GM23338 (cell line): ENCODE results near the gene ZFX.

Experiments
- CREB1 ChIP-seq: fragments of 250-450 bp; sonication (Bioruptor Pico); IDR thresholded peaks from 2 replicates; pipeline ENCODE4 v1.5.0; 2020; ENCODE audit warnings: low read depth, mild to moderate bottlenecking, moderate library complexity
- CTCF ChIP-seq, 2 experiments: fragments of 200-600 bp in 1 of 2; sonication (generic) in 1 of 2; conservative IDR thresholded peaks; 2 replicates each; pipeline versions ENCODE4 v1.5.1 to v1.6.1; 2016 to 2017; ENCODE audit warnings: antibody characterized with exemption in 2 of 2, low read depth in 2 of 2, mild to moderate bottlenecking in 2 of 2, moderate library complexity in 1 of 2
- EZH2 ChIP-seq: fragments of 200-600 bp; sonication (generic); IDR thresholded peaks from one replicate; pipeline ENCODE4 v1.8.0; 2017; ENCODE audit warnings: antibody characterized with exemption, mild to moderate bottlenecking, low read depth; ENCODE audit not compliant: unreplicated experiment
- EZH2phosphoT487 ChIP-seq: fragments of 200-600 bp; sonication (generic); IDR thresholded peaks from one replicate; pipeline ENCODE4 v1.8.1; 2018; ENCODE audit warnings: antibody characterized with exemption; ENCODE audit not compliant: unreplicated experiment
- JUNB ChIP-seq: IDR thresholded peaks from one replicate; pipeline ENCODE4 v1.6.1; 2016; ENCODE audit warnings: antibody characterized with exemption; ENCODE audit not compliant: unreplicated experiment
- POLR2AphosphoS5 ChIP-seq: IDR thresholded peaks from 2 replicates; pipeline ENCODE4 v1.6.1; 2016; ENCODE audit warnings: antibody characterized with exemption, low read depth
- ZNF114 ChIP-seq: fragments of 250-450 bp; sonication (Bioruptor Pico); IDR thresholded peaks from 2 replicates; pipeline ENCODE4 v1.5.0; 2020; ENCODE audit warnings: mild to moderate bottlenecking, moderate library complexity

DNA sequence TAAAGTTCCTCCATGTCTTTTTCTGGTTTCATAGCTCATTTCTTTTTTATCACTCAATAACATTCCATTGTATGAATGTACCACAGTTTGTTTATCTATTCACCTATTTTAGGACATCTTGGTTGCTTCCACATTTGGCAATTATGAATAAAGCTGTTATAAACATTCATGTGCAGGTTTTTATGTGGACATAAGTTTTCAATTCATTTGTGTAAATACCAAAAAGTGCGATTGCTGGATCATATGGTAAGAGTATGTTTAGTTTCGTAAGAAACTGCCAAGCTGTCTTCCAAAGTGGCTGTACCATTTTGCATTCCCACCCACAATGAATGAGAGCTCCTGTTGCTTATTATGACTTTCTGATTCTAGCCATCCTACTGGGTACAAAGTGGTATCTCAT is 36.3 kb upstream of the ZFX start:
- TF ChIP-seq CTCF (conservative IDR thresholded peaks at IDR 0.05; ENCODE audit: low read depth in 2 of 2) (no peak), POLR2AphosphoS5 (no peak), EZH2 (no peak), CREB1 (no peak), JUNB (no peak), EZH2phosphoT487 (no peak), ZNF114 (no peak)
